ENCODE data around the gene FAAP100. TPM values are rescaled to one million over a fixed set of nuclear protein-coding genes. Genes with fewer than 3 reads are reported as not detected.
"Not testable (repeated sequence)": the region's sequence is repeated elsewhere in the genome, so short reads cannot be mapped to it uniquely, and the experiment has no call there.

Gene FAAP100, protein sequence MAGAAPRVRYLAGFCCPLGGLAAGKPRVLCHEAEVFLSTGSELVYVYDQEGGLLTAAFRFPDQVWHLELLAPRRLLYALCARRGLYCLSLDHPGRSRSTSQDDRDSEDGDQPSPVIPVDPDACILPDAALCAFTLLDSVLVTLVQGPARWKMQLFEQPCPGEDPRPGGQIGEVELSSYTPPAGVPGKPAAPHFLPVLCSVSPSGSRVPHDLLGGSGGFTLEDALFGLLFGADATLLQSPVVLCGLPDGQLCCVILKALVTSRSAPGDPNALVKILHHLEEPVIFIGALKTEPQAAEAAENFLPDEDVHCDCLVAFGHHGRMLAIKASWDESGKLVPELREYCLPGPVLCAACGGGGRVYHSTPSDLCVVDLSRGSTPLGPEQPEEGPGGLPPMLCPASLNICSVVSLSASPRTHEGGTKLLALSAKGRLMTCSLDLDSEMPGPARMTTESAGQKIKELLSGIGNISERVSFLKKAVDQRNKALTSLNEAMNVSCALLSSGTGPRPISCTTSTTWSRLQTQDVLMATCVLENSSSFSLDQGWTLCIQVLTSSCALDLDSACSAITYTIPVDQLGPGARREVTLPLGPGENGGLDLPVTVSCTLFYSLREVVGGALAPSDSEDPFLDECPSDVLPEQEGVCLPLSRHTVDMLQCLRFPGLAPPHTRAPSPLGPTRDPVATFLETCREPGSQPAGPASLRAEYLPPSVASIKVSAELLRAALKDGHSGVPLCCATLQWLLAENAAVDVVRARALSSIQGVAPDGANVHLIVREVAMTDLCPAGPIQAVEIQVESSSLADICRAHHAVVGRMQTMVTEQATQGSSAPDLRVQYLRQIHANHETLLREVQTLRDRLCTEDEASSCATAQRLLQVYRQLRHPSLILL
- 16.3 TPM for total RNA-seq

DNA sequence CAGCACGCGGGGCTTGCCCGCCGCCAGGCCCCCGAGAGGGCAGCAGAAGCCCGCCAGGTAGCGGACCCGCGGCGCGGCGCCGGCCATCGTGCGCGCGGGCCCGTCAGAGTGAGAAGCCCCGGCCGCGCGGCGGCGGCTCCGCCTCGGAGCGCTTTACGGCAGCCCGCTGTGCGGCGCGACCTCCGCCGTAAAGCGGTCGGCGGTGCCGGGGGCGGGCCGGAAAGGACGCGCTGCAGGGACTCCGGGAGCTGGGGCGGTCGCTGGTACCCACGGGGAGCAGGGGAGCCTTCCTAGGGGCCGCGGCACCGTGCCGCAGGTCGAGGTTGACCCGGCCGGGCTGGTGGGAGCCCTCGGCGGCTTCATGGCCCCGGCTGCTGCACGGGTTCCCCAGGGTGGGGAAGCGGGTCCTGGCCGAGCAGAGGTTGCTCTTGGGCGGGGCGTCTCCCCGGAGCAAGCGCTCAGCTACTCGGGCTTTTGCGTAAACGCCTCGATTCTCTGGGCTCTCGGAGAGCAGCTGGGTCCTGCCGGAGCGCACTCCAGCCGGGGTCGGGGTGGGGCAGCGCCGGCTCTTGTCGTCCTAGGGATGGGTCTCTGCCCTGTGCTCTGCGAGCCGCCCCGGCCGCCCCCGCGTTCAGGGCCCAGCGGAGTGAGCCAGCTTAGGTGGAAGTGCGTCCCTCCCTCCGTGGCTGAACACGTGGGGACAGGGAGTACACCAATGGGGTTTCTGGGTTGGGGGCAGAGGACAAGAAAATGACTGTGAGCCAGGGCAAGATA lies at the start of gene FAAP100:
FAAP100 (minus strand) TSS at position 110 of the 774 bp plus-strand sequence; CDS start at position 87, 23 bp downstream.
- ATAC-seq = peak; percentile 77

DNA sequence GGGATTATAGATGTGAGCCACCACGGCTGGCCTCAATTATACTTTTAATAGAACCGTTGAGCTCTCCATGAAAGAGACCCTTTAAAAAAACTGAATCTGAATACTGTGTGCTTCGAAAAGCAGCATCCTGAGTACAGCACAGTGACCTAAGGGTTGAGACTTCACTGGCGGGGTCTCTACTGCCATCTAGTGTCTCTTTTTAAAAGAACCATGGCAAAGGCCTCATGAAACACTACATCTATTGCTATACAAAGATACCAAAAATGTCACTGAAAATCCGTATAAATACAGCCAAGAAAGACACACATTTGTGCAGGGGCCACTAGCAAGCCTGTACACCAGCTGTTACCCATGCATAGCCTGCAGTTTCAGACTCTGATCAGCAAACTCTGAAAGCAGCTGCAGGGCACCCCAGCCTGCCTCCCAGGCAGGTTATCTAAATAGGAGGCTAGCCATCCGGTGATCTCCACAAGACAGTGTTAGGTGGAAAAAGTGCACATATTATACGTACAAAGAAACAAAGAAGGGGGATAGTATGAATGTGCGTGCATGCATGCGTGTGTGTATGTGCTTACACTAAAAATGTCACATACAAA lies 49.5 kb upstream of the FAAP100 start:
- peak; percentile 71 for ATAC-seq

DNA sequence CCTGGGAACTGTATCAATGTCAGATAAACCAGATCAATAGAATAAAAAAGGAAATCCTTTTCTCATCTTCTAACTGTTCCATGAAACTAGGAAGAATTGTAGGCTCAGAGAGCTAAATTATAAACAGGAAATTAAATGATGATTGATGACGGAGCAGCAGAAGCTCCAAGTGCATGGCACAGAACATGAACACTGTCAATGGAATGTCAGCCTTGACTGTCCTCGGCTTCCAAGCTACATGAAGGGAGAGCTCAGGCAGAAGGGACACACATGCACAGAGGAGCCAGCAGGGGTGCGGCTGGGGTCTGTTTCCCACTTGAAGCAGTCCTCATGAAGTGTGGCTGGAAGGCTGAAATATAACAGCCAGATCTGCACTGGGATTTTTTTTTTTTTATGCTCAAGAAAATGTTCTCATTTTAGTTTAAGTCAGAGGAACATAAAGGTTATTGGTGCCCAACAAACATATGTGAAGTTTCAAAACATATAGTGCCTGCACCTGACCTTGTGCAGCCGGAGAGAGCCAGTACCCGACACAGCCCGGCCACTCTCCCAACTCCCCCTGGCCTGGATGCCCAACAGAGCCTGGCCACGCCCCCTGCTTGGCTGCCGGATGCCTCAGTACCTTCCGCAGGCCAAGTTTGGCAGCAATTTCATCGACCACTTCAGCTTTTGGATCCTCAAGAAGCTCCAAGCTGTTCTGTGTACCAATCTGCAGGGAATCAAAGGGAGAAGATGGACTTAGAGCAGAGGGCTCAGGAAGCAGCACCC lies 47.8 kb upstream of the FAAP100 start:
- ATAC-seq = no peak

DNA sequence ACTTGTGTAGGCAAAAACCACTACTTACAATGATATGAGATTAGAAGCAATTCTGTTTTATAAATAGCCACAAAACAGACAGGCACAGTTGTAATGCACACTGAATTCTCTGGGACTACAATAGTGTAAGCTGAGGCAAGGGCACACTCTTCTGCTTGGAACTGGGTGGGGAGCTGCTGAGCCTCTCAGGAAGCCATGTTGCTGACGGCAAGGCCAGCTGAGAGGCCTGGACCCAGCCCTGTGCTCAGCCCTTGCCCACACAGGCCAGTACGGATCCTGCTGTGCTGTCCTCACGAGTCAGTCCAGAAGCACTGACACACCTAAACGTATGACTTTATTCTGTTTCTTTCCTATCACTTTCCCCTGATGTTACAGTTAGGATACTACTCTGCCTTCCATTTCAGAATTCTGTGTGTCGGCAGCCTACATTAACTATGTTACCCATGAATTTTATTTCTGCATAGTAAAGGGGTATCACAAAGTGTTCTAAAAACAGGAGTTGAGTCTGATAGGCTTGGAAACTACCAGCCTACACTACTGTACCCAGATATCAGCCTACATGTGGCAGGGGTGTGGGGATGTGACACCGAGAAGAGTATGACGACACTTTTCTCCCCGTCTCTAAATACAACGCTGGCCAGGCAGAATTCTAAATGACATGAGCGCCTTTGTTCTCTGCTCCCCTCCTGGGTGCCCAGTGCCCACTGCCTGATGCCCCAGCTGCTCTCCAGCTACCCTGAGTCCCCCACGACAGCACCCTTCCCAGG lies 41.1 kb upstream of the FAAP100 start:
- ATAC-seq = peak; percentile 11

DNA sequence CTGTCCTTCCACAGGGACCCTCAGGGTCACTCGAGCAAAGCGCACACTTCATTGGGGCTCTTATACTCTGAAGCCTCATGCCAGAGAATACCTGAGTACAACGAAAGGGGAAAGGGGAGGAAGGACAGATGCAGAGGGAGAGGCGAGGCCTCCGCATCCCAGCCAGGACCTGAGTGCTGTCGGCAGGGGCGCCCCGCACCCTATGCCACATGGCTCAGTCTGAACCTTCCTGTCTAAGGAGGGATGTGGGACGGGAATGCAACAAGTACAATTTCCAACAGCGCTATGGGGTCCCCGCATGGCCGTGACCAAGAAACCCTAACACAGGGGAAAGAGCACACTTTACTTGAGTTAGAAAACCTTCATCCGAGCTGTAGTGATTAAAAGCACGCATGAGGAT lies 39.8 kb upstream of the FAAP100 start:
- peak; percentile 23 for ATAC-seq

DNA sequence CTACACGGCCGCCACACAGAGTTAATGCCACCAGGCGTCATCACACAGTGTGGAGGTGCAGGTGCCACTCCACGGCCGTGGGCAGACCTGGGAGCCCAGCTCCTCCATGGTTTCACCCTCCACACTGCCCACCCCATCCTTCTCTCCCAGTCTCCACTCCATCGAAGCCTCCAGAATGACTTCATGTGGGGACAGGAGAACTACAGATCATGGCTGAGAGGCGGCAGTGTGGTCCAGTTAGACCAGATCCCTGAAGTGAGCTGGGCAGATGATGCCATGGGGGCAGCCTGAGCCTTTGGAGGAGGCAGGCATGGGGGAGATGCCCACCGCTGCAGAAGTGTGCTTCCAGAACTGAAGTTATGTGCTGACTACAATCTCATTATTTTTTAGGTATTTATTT lies 38.0 kb upstream of the FAAP100 start:
- peak; percentile 19 for ATAC-seq

DNA sequence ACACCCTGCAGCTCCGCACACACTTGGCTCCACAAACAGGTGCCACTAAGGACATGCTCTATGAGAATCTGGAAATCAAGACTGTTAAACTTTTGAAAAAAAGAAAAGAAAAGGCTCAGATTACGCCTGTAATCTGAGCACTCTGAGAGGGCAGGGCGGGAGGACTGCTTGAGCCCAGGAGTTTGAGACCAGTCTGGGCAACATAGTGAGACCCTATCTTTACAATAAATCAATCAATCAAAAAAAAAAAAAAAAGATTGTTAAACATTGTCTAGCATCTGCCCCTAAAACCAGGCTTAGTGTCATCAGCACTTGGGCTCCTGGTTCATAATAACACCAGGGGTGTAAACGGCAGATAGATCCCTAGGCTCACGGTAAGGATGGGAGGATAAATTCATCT lies 37.5 kb upstream of the FAAP100 start:
- ATAC-seq = no peak

DNA sequence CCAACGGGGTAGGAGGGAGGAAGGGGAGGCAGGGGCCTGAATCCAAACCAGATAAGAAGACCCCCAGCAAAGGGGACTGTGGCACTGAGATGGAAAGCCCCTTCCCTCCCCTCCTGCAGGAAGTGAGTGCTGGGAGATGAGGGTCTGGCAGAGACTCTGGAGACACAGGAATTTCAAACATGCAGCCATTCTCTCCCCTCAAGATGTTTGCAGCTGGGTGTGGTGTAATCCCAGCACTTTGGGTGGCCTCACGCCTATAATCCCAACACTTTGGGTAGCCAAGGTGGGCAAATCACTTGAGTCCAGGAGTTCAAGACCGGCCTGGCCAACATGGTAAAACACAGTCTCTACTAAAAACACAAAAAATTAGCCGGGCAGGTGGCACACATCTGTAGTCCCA lies 33.9 kb upstream of the FAAP100 start:
- ATAC-seq = no peak

DNA sequence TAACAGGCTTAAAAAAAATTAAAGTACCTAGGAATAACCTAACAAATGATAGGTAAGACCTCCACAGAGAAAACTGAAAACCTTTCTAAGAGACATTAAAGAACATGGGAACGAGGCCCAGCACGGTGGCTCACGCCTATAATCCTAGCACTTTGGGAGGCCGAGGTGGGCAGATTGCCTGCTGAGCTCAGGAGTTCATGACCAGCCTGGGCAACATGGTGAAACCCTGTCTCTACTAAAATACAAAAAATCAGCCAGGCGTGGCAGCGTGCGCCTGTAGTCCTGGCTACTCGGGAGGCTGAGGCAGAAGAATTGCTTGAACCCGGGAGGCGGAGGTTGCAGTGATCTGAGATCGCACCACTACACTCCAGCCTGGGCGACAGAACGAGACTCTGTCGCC lies 32.6 kb upstream of the FAAP100 start:
- ATAC-seq = not testable (repeated sequence)

DNA sequence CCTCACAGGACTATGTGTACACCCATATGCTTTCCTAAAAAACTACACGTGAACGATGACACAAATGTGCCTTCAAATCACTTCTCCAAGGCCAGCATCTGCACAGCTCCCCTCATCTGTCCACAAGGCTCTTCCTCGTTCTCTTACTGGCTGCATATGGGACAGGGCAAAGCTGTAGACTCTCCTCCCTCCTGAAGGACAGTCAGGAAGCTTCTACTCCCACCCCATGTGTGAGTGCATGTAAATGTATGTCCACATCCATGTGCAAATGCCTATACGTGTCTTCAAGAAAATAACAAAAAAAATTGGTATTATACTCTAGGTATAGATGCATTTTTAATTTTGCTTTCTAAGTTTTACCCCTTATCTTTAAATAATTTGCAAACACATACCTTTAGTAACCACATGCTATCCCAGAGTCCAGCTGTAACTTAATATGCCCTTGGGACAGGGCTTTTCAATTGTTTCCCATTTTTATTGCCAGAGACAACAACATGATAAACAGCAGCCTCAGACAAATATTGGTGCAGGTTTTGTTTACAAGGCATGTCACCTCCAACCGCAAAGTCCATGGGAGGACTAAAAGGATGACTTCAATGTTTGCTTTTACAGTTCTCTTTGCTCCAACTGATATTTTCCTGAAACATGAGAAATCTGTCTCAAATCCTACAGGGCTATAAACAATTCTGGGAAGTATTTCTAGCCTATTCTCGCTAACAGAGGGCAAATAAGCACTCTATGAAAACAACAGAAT lies 31.6 kb upstream of the FAAP100 start:
- no peak for ATAC-seq

DNA sequence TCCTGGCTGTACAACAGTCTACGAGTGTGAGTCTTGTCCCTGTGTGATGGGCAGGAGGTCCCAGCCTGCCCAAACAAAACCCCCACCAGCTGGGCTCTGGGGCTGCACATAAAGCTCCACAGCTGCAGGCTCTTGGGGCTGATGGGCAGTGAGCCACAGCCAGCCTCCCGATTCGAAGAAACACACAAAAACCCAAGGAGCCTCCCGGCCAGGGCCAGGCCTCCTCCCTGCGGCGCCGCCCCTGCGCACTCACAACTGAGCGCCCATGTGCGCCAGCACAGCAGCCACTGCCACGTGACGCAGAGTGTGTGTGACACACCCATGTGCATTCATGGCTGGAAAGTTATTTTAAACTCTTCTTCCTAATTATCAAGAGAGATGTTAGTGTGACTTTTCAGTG lies 30.6 kb upstream of the FAAP100 start:
- no peak for ATAC-seq

DNA sequence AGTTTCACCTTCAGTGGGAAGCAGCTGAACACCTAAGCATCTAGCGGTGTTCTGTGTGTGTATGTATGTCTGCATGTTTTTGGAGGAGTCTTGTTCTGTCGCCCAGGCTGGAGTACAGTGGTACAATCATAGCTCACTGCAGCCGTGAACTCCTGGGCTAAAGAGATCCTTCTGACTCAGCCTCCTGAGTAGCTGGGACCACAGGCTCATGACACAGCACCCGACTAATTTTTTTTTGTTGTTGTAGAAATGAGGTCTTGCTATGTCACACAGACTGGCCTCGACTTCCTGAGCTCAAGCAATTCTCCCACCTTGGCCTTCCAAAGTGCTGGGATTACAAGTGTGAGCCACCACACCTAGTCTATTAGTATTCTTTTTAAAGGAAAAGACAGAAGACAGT lies 30.2 kb upstream of the FAAP100 start:
- ATAC-seq = no peak

DNA sequence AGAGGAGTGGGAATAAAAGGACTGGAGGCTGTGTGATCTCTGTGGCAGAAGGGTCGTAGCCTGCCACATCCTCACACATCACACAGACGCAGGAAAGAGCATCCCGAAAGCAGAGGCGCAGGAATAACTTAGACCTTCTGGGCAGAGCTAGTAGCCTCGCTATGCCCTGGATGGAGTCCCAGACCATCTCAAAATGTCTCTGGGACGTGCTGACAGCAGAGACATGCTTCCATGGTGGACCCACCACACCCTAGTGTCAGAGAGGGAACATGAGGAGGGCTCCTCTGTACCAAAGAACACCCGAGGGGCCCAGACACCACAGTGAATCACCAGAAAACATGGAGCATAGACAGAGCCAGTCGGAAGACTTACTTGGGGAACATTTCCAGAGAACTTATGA lies 29.6 kb upstream of the FAAP100 start:
- no peak for ATAC-seq

DNA sequence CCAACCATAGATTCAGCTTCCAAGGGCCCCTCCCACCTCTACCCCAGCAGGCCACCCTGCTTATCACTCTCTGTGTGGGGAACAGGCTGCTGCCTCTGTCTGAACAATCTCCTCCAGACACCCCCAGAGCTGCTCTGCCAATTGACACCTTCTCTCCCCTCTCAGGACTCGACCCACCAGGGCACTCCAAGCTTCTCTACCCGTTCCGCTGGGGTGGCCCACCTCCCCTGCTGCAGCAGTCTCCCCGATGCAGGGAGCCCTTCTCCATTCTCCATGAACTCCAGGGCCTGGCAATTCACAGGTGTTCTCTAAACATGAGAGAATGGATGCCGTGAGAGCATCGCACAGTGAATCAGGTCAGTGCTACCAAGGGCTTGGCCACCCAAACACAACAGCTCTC lies 28.3 kb upstream of the FAAP100 start:
- no peak for ATAC-seq

DNA sequence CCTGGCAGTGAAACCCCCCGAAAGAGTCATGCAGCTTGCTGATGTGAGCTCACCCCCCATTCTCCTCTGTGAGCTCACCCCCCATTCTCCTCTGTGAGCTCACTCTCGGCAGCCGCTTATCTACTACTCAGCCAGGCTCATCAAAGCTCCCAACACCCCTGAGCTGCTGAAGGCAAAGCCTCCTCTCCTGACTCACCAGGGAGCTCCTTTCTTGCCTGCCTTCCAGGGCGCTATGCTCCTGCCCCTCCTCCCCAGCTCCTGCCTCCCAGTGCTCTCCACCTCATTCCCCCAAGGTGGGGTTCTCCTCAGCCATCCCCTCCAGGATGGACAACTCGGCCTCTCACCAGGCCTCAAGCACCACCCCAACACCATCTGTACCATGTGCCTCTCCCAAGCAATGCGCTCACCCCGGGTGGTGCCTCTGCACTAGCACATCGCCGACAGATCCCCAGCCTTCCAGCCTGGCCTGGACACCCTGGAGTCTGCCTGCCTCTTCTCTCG lies 27.7 kb upstream of the FAAP100 start:
- ATAC-seq = peak; percentile 17

DNA sequence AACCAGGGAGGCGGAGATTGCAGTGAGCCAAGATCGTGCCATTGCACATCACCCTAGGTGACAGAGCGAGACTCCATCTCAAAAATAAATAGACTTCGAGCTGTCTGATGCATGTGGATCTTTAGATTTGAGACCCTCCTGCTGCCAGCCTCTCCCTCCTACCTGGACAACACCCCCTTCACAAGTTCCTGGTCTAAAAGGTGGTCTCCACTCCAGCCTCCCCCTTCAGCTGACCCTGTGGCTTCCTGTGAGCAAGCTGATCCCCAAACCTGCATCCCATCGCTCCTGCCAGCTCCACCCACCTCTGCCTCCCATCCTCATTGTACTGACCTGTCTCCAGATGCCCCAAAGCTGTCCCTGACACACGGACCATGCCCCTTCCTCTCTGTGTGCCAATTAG lies 27.1 kb upstream of the FAAP100 start:
- no peak for ATAC-seq

DNA sequence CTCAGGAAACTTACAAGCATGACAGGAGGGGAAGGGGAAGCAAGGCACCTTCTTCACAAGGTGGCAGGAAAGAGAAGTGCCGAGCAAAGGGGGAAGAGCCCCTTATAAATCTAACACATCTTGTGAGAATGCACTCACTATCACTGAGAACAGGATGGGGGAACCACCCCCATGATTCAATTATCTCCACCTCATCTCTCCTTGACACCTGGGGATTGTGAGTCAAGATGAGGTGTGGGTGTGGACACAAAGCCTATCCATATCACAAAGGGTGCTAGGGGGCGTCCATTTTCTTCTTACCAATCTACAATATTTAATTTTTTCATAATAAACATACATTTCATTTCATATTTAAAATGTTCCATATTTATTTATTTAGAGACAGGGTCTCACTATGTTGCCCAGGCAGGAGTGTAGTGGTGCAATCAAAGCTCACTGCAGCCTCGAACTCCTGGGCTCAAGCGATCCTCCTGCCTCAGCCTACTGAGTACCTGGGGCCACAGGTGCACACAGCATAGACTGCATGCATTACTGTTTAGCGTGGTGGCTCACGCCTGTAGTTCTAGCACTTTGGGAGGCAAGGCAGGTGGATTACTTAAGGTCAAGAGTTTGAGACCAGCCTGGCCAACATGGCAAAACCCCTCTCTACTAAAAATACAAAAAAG lies 26.5 kb upstream of the FAAP100 start:
- no peak for ATAC-seq

DNA sequence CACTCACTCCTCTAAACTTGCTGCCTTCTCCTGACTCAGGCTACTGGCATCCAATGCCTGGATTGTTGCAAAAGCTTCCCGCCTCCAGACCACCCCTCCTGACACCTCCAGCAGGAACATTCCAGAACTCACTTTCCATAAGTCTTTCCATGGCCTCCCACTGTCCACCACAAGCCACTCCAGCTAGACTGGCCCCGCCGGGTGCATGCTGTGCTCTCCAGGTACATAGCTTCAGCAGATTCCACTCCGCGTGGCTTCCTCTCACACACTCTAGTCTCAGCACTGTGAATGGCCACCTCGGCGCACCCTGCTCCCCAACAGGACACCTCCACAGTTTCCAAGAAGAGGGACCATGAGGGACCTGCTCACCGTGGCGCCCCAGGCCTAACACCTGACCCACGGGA lies 25.9 kb upstream of the FAAP100 start:
- ATAC-seq = peak; percentile 4

DNA sequence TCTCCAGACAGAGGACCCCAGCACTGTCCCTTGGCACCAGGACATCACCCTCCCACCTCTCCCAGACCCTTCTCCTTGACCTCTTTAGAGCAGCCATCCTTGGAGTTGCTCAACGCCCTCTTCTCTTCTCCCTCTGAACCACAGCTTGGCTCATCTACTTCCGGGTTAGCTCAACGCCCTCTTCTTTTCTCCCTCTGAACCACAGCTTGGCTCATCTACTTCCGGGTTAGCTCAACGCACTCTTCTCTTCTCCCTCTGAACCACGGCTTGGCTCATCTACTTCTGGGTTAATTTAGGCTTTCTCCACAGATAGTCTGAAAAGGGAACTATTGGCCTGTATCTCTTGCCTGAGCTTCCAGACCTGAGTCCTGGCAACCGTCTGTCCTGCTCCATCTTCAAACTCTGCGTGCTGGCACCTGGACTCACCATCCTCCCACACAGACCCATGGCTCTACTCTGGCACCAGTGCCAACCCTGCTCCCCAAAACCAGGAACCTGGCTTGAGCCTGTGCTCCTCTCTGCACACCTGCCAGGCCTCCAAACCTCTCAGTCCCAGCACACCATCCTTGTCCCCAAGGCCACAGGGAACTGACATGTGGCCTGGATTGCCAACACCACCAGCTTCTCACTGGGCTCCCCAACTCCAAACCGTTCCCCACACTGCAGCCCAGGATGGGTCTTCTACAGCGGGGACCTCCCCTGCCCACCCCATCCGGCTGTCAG lies 25.3 kb upstream of the FAAP100 start:
- peak; percentile 40 for ATAC-seq

Data from esophagus mucosa (tissue), 1 donor.